ENCODE measurements around the gene HMOX1. TPM values are rescaled to one million over a fixed set of nuclear protein-coding genes. Genes with fewer than 3 reads are reported as not detected.

HMOX1 gene
- total RNA-seq, 4 donors from 2014 or later: 13.6 to 95.7 (median 61.8) TPM

GRCh38 chr22:35335936-35336781 is 44.7 kb upstream of the HMOX1 start:
- Histone ChIP-seq H3K27ac (no peak overlapping the region), H3K36me3 (peaks cover 98% of the 10 kb centered on the region), H3K4me3 (no peak overlapping the region), H3K4me1 (peaks cover 3% of the 10 kb centered on the region), H3K27me3 (no peaks in the 10 kb centered on the region), H3K9me3 (no peaks in the 10 kb centered on the region)
- TF ChIP-seq CTCF (IDR thresholded peaks at IDR 0.05): no peak
- TF ChIP-seq POLR2A (IDR thresholded peaks at IDR 0.05): no peak
- no peak for TF ChIP-seq POLR2AphosphoS5 (IDR thresholded peaks at IDR 0.05)
- TF ChIP-seq EP300 (IDR thresholded peaks at IDR 0.05): no peak
- 88% methylated on average over 7 of the region's 12 CpGs for WGBS
- no peak for DNase-seq (ENCODE audit: low spot score in 2 of 2)

GRCh38 chr22:35337932-35338331 is 43.0 kb upstream of the HMOX1 start:
- Histone ChIP-seq H3K27me3 (no peaks in the 10 kb centered on the region), H3K4me1 (peaks cover 8% of the 10 kb centered on the region), H3K9me3 (no peaks in the 10 kb centered on the region), H3K4me3 (no peak overlapping the region), H3K36me3 (peaks cover 98% of the 10 kb centered on the region), H3K27ac (no peak overlapping the region)
- WGBS: 90% methylated on average over 3 of the region's 4 CpGs
- no peak for DNase-seq (ENCODE audit: low spot score in 2 of 2)
- TF ChIP-seq EP300 (IDR thresholded peaks at IDR 0.05) (no peak), CTCF (IDR thresholded peaks at IDR 0.05) (no peak), POLR2A (IDR thresholded peaks at IDR 0.05) (no peak), POLR2AphosphoS5 (IDR thresholded peaks at IDR 0.05) (no peak)

- Histone ChIP-seq H3K9me3 (no peaks in the 10 kb centered on the region), H3K4me1 (peaks cover 8% of the 10 kb centered on the region), H3K4me3 (no peak overlapping the region), H3K27ac (no peak overlapping the region), H3K36me3 (peaks cover 98% of the 10 kb centered on the region), H3K27me3 (no peaks in the 10 kb centered on the region)
- no peak for DNase-seq (ENCODE audit: low spot score in 2 of 2)
- WGBS: 82% methylated on average over 19 of the region's 19 CpGs
- no peak for TF ChIP-seq POLR2A (IDR thresholded peaks at IDR 0.05)
- no peak for TF ChIP-seq EP300 (IDR thresholded peaks at IDR 0.05)
- no peak for TF ChIP-seq POLR2AphosphoS5 (IDR thresholded peaks at IDR 0.05)
- no peak for TF ChIP-seq CTCF (IDR thresholded peaks at IDR 0.05)
Observed at GRCh38 chr22:35341090-35341874, 39.6 kb upstream of the HMOX1 start.

GRCh38 chr22:35342390-35342789 is 38.5 kb upstream of the HMOX1 start:
- Histone ChIP-seq H3K27me3 (no peaks in the 10 kb centered on the region), H3K4me1 (peaks cover 8% of the 10 kb centered on the region), H3K9me3 (no peaks in the 10 kb centered on the region), H3K27ac (no peak overlapping the region), H3K4me3 (no peak overlapping the region), H3K36me3 (peaks cover 98% of the 10 kb centered on the region)
- no peak for DNase-seq (ENCODE audit: low spot score in 2 of 2)
- no peak for TF ChIP-seq POLR2AphosphoS5 (IDR thresholded peaks at IDR 0.05)
- TF ChIP-seq CTCF (IDR thresholded peaks at IDR 0.05): no peak
- no peak for TF ChIP-seq EP300 (IDR thresholded peaks at IDR 0.05)
- no peak for TF ChIP-seq POLR2A (IDR thresholded peaks at IDR 0.05)
- 92% methylated on average over 4 of the region's 4 CpGs for WGBS

All from suprapubic skin (tissue), 4 donors.